Transverse colon (tissue), 4 donors: ENCODE data around the gene DPEP3. TPM values are rescaled to one million over a fixed set of nuclear protein-coding genes. Genes with fewer than 3 reads are reported as not detected.

ENCODE experiments used
- DNase-seq: peaks from one replicate; pipeline ENCODE4 v3.0.0-alpha.2; 2019
- H3K27ac ChIP-seq, 4 donors: fragments of 200-600 bp; sonication (generic); 2 replicates each; pipeline ENCODE4 v1.5.1; 2016 to 2018; ENCODE audit warnings: inconsistent platforms in 4 of 4
- H3K27me3 ChIP-seq: fragments of 200-600 bp; sonication (generic); 2 replicates; pipeline ENCODE4 v1.5.1; 2017; ENCODE audit warnings: inconsistent platforms
- H3K36me3 ChIP-seq, 4 donors: fragments of 200-600 bp; sonication (generic); 2 replicates each; pipeline ENCODE4 v1.5.1; 2017 to 2019; ENCODE audit warnings: inconsistent platforms in 4 of 4
- H3K4me1 ChIP-seq, 4 donors: fragments of 200-600 bp; sonication (generic); 2 replicates each; pipeline ENCODE4 v1.5.1; 2017 to 2020; ENCODE audit warnings: inconsistent platforms in 4 of 4
- H3K4me3 ChIP-seq, 4 donors: fragments of 200-600 bp; sonication (generic); 1 replicate in 1 of 4; 2 replicates in 3 of 4; pipeline versions ENCODE4 v1.5.1 to v1.6.1; 2017 to 2019; ENCODE audit warnings: inconsistent platforms in 4 of 4
- H3K9me3 ChIP-seq, 2 donors: fragments of 200-600 bp; sonication (generic); 2 replicates each; pipeline ENCODE4 v1.5.1; 2017 to 2019; ENCODE audit warnings: inconsistent platforms in 2 of 2
- EP300 ChIP-seq: sonication (generic); formaldehyde crosslinking; IDR thresholded peaks from one replicate; pipeline ENCODE4 v1.6.1; 2017; ENCODE audit warnings: antibody characterized with exemption, low read depth
- POLR2A ChIP-seq: fragments of 450-650 bp; IDR thresholded peaks from one replicate; pipeline ENCODE4 v1.6.1; 2016; ENCODE audit warnings: antibody characterized with exemption, mild to moderate bottlenecking, moderate library complexity
- POLR2AphosphoS5 ChIP-seq, 3 donors: sonication (generic); formaldehyde crosslinking; IDR thresholded peaks; one replicate each; pipeline ENCODE4 v1.6.1; 2016; ENCODE audit warnings: antibody characterized with exemption in 3 of 3
- WGBS, 2 donors: methylation state at CpG; one replicate each; pipeline ENCODE4 v1.1.5; 2018; ENCODE audit warnings: low coverage in 1 of 2; 5-methylcytosine and 5-hydroxymethylcytosine counted together
- in situ Hi-C, 4 donors: fragments of 200-750 bp; cut with MboI; loops; one replicate each; pipeline versions ENCODE4 v1.15.0 to v1.15.1; 2017; ENCODE audit warnings: low sequenced_read_pairs in 3 of 4, low pct_ligation_motif_present in 1 of 4, low pct_unique_long_range_greater_than_20kb in 1 of 4
- intact Hi-C: fragments of 100-400 bp; cut with DNase I; formaldehyde crosslinking; loops from one replicate; pipeline ENCODE4 v1.15.1; 2023; ENCODE audit warnings: low total_unique reads
- total RNA-seq, 4 donors: library from RNA; depleted of rRNA; stranded (reverse); fragments of >200 nt; gene quantifications; one replicate each; pipeline ENCODE4 v1.1.0, GENCODE V29; 2016
- TF ChIP-seq, protein P1 (sequence below), 5 experiments: fragments of 200-600 bp in 3 of 5; fragments of 450-650 bp in 2 of 5; sonication (generic) in 3 of 5; IDR thresholded peaks; 1 replicate in 2 of 5; 2 replicates in 3 of 5; pipeline ENCODE4 v1.5.1; 2016 to 2017; ENCODE audit warnings: antibody characterized with exemption in 5 of 5, inconsistent platforms in 3 of 5, mild to moderate bottlenecking in 2 of 5, moderate library complexity in 1 of 5

The DPEP3 gene
- total RNA-seq, 4 donors from 2014 or later = not detected

DNA sequence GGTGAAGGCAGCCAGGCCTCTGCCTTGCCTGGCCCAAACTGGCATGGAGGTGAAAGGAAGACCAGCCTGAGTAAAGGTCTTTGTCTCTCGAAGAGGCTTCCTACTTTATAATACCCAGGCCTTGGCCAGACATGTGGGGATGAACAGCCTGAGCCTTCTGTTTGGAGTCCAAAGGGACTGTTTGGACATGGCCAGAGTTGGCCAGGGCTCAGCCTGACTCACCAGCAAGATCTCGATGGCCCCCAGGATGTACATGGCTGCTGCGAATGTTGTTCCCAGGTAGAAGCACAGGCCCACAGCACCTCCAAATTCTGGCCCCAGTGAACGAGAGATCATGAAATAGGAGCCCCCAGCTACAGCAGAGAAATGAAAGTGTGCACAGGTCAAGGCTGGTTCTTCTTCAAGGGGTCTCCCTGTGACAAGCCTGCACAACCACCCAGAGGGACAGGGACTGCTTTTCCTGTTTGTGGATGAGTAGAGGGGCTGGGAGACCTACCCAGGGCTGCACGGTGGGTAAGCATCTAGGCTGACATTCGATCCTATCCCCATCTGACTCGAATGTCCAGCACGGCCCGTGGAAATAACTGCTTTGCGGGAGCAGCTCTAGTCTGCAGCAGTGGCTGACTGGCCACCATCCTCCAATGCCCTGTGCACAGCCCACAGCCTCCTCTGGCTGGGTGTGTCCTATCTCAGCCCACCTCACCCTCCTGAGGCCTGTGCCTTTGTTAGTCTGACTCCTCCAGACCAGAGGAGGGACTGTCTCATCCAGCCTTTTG lies 25.7 kb downstream of the DPEP3 start:
- intact Hi-C loops (no loop called here), in situ Hi-C loops (no loop called here)
- WGBS, 2 donors = 79 to 83% methylated on average over 2 to 10 of the region's 10 CpGs
- H3K27ac ChIP-seq = no peak overlapping the region
- TF ChIP-seq EP300 (no peak), POLR2A (no peak), POLR2AphosphoS5 (IDR thresholded peaks at IDR 0.05) (no peak)
- TF ChIP-seq, protein P1, sequence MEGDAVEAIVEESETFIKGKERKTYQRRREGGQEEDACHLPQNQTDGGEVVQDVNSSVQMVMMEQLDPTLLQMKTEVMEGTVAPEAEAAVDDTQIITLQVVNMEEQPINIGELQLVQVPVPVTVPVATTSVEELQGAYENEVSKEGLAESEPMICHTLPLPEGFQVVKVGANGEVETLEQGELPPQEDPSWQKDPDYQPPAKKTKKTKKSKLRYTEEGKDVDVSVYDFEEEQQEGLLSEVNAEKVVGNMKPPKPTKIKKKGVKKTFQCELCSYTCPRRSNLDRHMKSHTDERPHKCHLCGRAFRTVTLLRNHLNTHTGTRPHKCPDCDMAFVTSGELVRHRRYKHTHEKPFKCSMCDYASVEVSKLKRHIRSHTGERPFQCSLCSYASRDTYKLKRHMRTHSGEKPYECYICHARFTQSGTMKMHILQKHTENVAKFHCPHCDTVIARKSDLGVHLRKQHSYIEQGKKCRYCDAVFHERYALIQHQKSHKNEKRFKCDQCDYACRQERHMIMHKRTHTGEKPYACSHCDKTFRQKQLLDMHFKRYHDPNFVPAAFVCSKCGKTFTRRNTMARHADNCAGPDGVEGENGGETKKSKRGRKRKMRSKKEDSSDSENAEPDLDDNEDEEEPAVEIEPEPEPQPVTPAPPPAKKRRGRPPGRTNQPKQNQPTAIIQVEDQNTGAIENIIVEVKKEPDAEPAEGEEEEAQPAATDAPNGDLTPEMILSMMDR (IDR thresholded peaks at IDR 0.05) = no peak
- no peaks in the 10 kb centered on the region for H3K9me3 ChIP-seq
- no peak overlapping the region for H3K4me3 ChIP-seq
- H3K27me3 ChIP-seq = no peaks in the 10 kb centered on the region
- peaks cover 0 to 14% (median 6%) of the 10 kb centered on the region in 4 donors for H3K4me1 ChIP-seq
- DNase-seq = no peak
- H3K36me3 ChIP-seq = no peaks in the 10 kb centered on the region

DNA sequence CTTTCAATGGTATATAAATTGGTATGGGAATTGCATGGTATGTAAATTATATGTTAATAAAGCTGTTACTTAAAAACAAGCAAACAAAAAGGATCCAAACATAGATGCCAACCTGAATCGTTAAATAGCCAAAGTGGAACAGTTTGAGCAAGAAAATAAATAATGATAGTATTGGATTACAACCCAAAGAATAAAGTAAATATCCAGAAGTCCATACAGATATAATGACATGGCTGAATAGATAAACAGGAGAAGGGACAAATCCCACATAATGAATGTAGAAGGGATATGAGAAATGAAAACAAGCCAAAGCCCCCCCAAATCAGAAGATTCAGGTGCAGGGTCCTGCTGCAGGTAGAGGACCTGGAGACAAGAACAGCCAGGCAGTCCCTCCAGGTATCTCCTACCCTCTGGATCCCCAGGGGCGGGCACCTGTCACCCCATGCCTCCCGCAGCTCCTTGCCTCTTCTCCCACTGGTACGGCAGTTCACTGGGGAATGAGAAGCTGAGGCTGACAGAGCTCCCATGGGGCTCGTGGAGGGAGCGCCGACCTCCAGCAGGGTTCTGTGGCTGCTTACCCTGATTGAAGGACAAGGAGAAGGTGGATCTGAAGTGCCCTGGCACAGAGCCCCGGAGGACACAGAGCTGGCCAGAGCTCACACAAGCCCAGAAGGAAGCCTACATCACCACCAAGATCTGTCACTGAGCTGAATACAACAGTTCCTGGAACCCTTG lies 26.5 kb downstream of the DPEP3 start:
- no peak overlapping the region for H3K27ac ChIP-seq
- H3K9me3 ChIP-seq = no peaks in the 10 kb centered on the region
- no peaks in the 10 kb centered on the region for H3K27me3 ChIP-seq
- H3K4me1 ChIP-seq = peaks cover 0 to 8% (median under 1%) of the 10 kb centered on the region in 4 donors
- H3K4me3 ChIP-seq = no peak overlapping the region
- intact Hi-C loops (no loop called here), in situ Hi-C loops (no loop called here)
- TF ChIP-seq, protein P1 (IDR thresholded peaks at IDR 0.05) = no peak
- TF ChIP-seq POLR2A (no peak), POLR2AphosphoS5 (IDR thresholded peaks at IDR 0.05) (no peak)
- 82 to 83% methylated on average over 2 to 8 of the region's 8 CpGs for WGBS, 2 donors
- H3K36me3 ChIP-seq = no peaks in the 10 kb centered on the region
- no peak for DNase-seq

DNA sequence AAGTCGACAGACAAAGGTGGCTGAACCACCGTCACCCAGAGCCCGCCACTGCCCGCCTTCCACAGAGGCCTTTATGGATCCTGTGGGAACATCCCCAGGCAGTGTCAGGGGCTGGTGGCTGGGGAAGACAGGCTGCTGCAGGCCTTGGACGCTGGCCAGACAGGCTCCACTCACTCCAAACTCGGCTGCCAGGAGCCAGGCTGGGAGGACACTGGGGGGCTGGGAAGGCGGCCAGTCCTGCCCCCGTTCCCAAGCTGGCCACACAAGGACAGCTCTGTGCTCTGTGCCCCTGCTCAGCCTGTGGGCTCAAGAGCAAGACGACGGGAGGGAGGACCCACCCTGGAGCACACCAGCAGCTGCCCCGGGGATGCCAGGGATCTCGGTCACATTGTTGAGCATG lies 28.8 kb downstream of the DPEP3 start:
- intact Hi-C loops (no loop called here), in situ Hi-C loops (no loop called here)
- H3K36me3 ChIP-seq = no peaks in the 10 kb centered on the region
- TF ChIP-seq, protein P1 (IDR thresholded peaks at IDR 0.05) = no peak
- TF ChIP-seq POLR2AphosphoS5 (IDR thresholded peaks at IDR 0.05) = peak in 1 of 3 donors; percentile 8
- DNase-seq = no peak
- 68% methylated on average over 8 of the region's 12 CpGs; no CpG with 5 or more reads in 1 of the 2 donors for WGBS, 2 donors
- no peak overlapping the region for H3K4me3 ChIP-seq
- H3K4me1 ChIP-seq = peaks cover 0 to 8% (median 0%) of the 10 kb centered on the region in 4 donors
- no peaks in the 10 kb centered on the region for H3K27me3 ChIP-seq
- peak overlapping the region in 3 of 4 donors; percentile 1 to 51 (median 5) for H3K27ac ChIP-seq
- no peaks in the 10 kb centered on the region for H3K9me3 ChIP-seq

DNA sequence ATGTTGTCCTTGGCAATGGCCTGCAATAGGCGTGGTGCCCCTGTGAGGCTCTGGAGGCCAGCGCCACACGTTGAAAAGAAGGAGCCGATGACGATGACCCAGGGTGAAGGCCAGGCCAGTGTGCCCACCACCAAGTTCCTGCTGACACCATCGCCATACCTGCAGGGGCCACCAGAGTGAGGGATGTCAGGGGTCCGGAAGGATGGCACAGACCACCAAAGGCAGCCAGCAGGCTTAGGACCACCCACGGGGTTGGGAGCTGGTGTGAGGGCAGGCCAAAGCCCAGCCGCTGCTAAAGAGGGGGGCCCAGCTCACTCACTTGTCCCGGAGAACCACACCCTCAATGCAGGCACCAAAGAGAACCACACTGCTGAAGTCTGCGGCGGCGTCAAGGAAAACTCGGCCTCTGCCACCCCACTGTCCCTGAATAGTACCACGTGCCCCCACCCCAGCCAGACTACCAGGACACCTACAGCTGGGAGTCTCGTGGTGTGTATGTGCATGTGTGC lies 29.9 kb downstream of the DPEP3 start:
- H3K9me3 ChIP-seq = no peaks in the 10 kb centered on the region
- whole genome bisulfite sequencing, 2 donors = 63% methylated on average over 7 of the region's 16 CpGs; no CpG with 5 or more reads in 1 of the 2 donors
- no peaks in the 10 kb centered on the region for H3K36me3 ChIP-seq
- DNase-seq = no peak
- no peak overlapping the region for H3K4me3 ChIP-seq
- no peaks in the 10 kb centered on the region for H3K27me3 ChIP-seq
- intact Hi-C loops (no loop called here), in situ Hi-C loops (no loop called here)
- H3K4me1 ChIP-seq = peaks cover 0 to 8% (median 0%) of the 10 kb centered on the region in 4 donors
- no peak overlapping the region for H3K27ac ChIP-seq
- TF ChIP-seq POLR2A = no peak
- TF ChIP-seq, protein P1 (IDR thresholded peaks at IDR 0.05) = no peak
- TF ChIP-seq POLR2AphosphoS5 (IDR thresholded peaks at IDR 0.05) = no peak
- no peak for TF ChIP-seq EP300
